Natural killer cell (primary cell): ENCODE data around the gene ERBB2. TPM values are rescaled to one million over a fixed set of nuclear protein-coding genes. Genes with fewer than 3 reads are reported as not detected.

Experiments used
- ATAC-seq, 3 donors: fragments of 150-1000 bp in 2 of 3; fragments of 200-7000 bp in 1 of 3; cut with Tn5 transposase; 1 replicate in 1 of 3; 2 replicates in 2 of 3; pipeline ENCODE4 v1.10.0; 2021; ENCODE audit warnings: mild to moderate bottlenecking in 2 of 3, moderate library complexity in 2 of 3
- DNase-seq, 2 donors: peaks; one replicate each; pipeline versions ENCODE4 v3.0.0 to v3.0.0-alpha.2; 2013 to 2021; ENCODE audit warnings: mixed read lengths in 1 of 2
- H3K27ac ChIP-seq: one replicate; pipeline ENCODE4 v1.5.1; 2013; ENCODE audit warnings: mild to moderate bottlenecking, low read length
- H3K27me3 ChIP-seq: one replicate; pipeline ENCODE4 v1.6.1; 2013; ENCODE audit warnings: low read length; ENCODE audit not compliant: control insufficient read depth, insufficient read depth
- H3K36me3 ChIP-seq: one replicate; pipeline ENCODE4 v1.6.1; 2013; ENCODE audit warnings: low read length; ENCODE audit not compliant: control insufficient read depth, insufficient read depth
- H3K4me1 ChIP-seq: one replicate; pipeline ENCODE4 v1.6.1; 2013; ENCODE audit warnings: low read length; ENCODE audit not compliant: control insufficient read depth, insufficient read depth
- H3K4me3 ChIP-seq: one replicate; pipeline ENCODE4 v1.5.1; 2013; ENCODE audit warnings: low read length
- H3K9me3 ChIP-seq: one replicate; pipeline ENCODE4 v1.6.1; 2013; ENCODE audit warnings: low read length; ENCODE audit not compliant: control insufficient read depth, insufficient read depth
- H3K27ac Mint-ChIP-seq, 2 donors: one replicate each; pipeline ENCODE4 v1.8.0; 2022; ENCODE audit warnings: mild to moderate bottlenecking in 2 of 2, mixed read lengths in 2 of 2, moderate library complexity in 1 of 2
- H3K27me3 Mint-ChIP-seq, 2 donors: one replicate each; pipeline ENCODE4 v1.8.0; 2022; ENCODE audit warnings: low read depth in 2 of 2, mixed read lengths in 2 of 2
- H3K36me3 Mint-ChIP-seq: one replicate; pipeline ENCODE4 v1.8.0; 2022; ENCODE audit warnings: mixed read lengths
- H3K4me1 Mint-ChIP-seq, 2 donors: one replicate each; pipeline ENCODE4 v1.8.0; 2022; ENCODE audit warnings: mixed read lengths in 2 of 2
- H3K4me3 Mint-ChIP-seq: one replicate; pipeline ENCODE4 v1.8.0; 2022; ENCODE audit warnings: mild to moderate bottlenecking, moderate library complexity, mixed read lengths
- H3K9me3 Mint-ChIP-seq, 2 donors: one replicate each; pipeline ENCODE4 v1.8.0; 2022; ENCODE audit warnings: mixed read lengths in 2 of 2
- WGBS: methylation state at CpG from one replicate; pipeline ENCODE4 v1.1.7; 2013; ENCODE audit warnings: missing lambda C conversion rate; ENCODE audit not compliant: insufficient coverage; 5-methylcytosine and 5-hydroxymethylcytosine counted together
- intact Hi-C: fragments of 100-400 bp; cut with micrococcal nuclease; formaldehyde crosslinking; loops from one replicate; pipeline ENCODE4 v1.14.2; 2022
- total RNA-seq, 4 donors: library from RNA; stranded (reverse); fragments of 120-200 nt in 1 of 4; gene quantifications; one replicate each; pipeline versions ENCODE4 v1.2.3 to v1.2.4, GENCODE V29; 2013 to 2022
- TF ChIP-seq, protein P1 (sequence below): fragments of 200-600 bp; IDR thresholded peaks from one replicate; pipeline ENCODE4 v1.8.0; 2022; ENCODE audit warnings: antibody characterized with exemption

Gene ERBB2
- total RNA-seq, 3 donors from 2014 or later (not counting 1 experiment from before 2014, with no cell fraction given), result 77.6 to 115 (median 82.1) TPM

DNA sequence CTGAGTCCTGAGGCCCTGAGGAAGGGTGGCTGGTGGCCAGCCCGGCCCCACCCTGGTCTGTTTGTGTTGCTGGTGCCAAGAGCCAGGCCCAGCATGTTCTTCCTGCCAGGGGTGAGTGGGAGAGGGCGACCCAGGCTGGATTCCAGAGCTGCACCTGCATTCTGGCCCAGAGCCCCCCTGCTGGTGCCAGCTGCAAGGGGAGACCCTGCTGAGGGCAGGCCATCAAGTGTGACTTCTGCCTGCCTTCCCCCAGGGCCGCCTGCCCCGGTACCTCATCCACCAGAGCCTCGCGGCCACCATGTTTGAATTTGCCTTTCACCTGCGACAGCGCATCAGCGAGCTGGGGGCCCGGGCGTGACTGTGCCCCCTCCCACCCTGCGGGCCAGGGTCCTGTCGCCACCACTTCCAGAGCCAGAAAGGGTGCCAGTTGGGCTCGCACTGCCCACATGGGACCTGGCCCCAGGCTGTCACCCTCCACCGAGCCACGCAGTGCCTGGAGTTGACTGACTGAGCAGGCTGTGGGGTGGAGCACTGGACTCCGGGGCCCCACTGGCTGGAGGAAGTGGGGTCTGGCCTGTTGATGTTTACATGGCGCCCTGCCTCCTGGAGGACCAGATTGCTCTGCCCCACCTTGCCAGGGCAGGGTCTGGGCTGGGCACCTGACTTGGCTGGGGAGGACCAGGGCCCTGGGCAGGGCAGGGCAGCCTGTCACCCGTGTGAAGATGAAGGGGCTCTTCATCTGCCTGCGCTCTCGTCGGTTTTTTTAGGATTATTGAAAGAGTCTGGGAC, 37.1 kb upstream of the ERBB2 start:
- TF ChIP-seq, protein P1, sequence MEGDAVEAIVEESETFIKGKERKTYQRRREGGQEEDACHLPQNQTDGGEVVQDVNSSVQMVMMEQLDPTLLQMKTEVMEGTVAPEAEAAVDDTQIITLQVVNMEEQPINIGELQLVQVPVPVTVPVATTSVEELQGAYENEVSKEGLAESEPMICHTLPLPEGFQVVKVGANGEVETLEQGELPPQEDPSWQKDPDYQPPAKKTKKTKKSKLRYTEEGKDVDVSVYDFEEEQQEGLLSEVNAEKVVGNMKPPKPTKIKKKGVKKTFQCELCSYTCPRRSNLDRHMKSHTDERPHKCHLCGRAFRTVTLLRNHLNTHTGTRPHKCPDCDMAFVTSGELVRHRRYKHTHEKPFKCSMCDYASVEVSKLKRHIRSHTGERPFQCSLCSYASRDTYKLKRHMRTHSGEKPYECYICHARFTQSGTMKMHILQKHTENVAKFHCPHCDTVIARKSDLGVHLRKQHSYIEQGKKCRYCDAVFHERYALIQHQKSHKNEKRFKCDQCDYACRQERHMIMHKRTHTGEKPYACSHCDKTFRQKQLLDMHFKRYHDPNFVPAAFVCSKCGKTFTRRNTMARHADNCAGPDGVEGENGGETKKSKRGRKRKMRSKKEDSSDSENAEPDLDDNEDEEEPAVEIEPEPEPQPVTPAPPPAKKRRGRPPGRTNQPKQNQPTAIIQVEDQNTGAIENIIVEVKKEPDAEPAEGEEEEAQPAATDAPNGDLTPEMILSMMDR, result no peak
- no peaks in the 10 kb centered on the region for H3K27me3 Mint-ChIP-seq
- no peak overlapping the region for H3K27ac ChIP-seq
- H3K27me3 ChIP-seq, result peaks cover 2% of the 10 kb centered on the region
- peaks cover 50% of the 10 kb centered on the region for H3K36me3 ChIP-seq
- DNase-seq (no peak), ATAC-seq (no peak)
- intact Hi-C loops, result no loop called here
- no peaks in the 10 kb centered on the region for H3K9me3 ChIP-seq
- no peak overlapping the region for H3K27ac Mint-ChIP-seq
- 90% methylated on average over 22 of the region's 22 CpGs for WGBS
- H3K4me3 Mint-ChIP-seq, result no peak overlapping the region
- no peak overlapping the region for H3K4me3 ChIP-seq
- no peaks in the 10 kb centered on the region for H3K9me3 Mint-ChIP-seq
- peaks cover 28% of the 10 kb centered on the region for H3K4me1 ChIP-seq
- peaks cover 0 to 11% of the 10 kb centered on the region in 2 donors for H3K4me1 Mint-ChIP-seq
- no peaks in the 10 kb centered on the region for H3K36me3 Mint-ChIP-seq

DNA sequence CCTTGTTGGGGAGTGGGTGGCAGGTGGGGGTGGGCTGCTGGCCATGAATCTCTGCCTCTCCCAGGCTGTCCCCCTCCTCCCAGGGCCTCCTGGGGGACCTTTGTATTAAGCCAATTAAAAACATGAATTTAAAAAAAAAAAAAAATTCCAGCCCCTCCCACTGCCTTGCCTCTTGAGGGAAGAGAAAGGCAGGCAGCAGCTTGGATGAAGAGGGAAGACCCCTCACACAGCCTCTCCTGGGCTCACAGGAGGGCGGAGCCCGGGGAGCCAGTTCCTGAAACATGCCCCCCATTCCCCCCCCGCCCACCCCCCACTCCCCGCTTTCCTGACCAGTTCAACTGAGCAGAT, 36.5 kb upstream of the ERBB2 start:
- no peak overlapping the region for H3K4me3 ChIP-seq
- peaks cover under 1 to 16% of the 10 kb centered on the region in 2 donors for H3K4me1 Mint-ChIP-seq
- TF ChIP-seq, protein P1, result no peak
- H3K27me3 ChIP-seq, result peaks cover 2% of the 10 kb centered on the region
- H3K9me3 ChIP-seq, result no peaks in the 10 kb centered on the region
- ATAC-seq (no peak), DNase-seq (no peak)
- H3K4me3 Mint-ChIP-seq, result no peak overlapping the region
- H3K27ac Mint-ChIP-seq, result no peak overlapping the region
- H3K36me3 Mint-ChIP-seq, result no peaks in the 10 kb centered on the region
- peaks cover 32% of the 10 kb centered on the region for H3K4me1 ChIP-seq
- H3K9me3 Mint-ChIP-seq, result no peaks in the 10 kb centered on the region
- intact Hi-C loops, result no loop called here
- no peaks in the 10 kb centered on the region for H3K27me3 Mint-ChIP-seq
- WGBS, result no CpG with 5 or more reads among the region's 4 CpGs
- H3K27ac ChIP-seq, result no peak overlapping the region
- H3K36me3 ChIP-seq, result peaks cover 44% of the 10 kb centered on the region

DNA sequence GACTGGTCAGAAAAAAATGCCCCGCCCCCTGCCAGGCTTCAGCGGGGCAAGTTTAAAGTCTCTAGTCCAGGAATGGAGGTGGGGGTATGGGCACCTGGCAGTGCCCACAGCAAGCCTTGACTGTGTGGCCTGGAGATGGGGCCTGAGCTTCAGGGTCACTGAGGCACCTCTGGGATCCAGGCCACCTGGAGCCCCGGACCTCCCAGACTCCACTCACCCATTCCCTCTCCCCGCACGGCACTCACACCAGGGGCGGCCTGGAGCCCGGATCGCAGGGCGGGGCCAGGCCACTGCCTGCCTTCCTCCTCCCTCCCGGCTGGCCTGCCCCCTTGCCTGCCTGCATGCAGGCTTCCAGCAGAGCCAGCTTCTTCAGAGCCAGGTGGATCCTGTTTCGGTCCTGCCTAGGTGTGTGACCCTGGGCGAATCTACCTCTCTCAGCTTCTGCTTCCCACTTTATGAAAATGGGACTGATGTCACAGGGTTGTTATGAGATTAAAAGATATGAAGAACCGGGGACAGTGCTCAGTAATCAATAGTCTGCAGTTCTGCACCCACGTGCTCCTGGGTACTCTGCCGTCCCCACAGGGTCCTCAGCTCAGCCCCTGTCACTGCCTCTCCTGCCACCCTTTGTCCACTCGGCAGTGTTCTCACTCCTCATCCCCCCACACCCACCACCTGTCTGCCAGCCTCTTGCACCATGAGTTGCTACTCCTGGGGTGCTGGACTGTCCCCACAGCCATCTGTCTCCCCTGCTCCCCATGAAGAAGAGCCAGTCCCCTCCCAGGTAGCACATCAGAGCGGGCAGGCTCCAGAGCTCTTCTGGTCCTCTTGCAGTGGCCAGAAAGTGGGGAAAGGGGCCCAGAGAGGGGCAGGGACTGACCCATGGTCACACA, 35.9 kb upstream of the ERBB2 start:
- H3K4me3 Mint-ChIP-seq, result no peak overlapping the region
- H3K27ac ChIP-seq, result no peak overlapping the region

More for the DNA sequence above, 35.9 kb upstream of the ERBB2 start:
- intact Hi-C loops, result no loop called here
- no peak overlapping the region for H3K4me3 ChIP-seq
- TF ChIP-seq, protein P1, result no peak
- H3K9me3 ChIP-seq, result no peaks in the 10 kb centered on the region
- H3K27ac Mint-ChIP-seq, result peak overlapping the region in 1 of 2 donors; percentile 51
- peaks cover 7 to 22% of the 10 kb centered on the region in 2 donors for H3K4me1 Mint-ChIP-seq
- no peaks in the 10 kb centered on the region for H3K9me3 Mint-ChIP-seq
- H3K27me3 Mint-ChIP-seq, result no peaks in the 10 kb centered on the region
- no peak for ATAC-seq
- DNase-seq, result no peak
- no peaks in the 10 kb centered on the region for H3K36me3 Mint-ChIP-seq
- H3K4me1 ChIP-seq, result peaks cover 34% of the 10 kb centered on the region
- peaks cover 2% of the 10 kb centered on the region for H3K27me3 ChIP-seq
- peaks cover 39% of the 10 kb centered on the region for H3K36me3 ChIP-seq
- WGBS, result 85% methylated on average over 17 of the region's 17 CpGs
